ENCODE results near the gene ANO5.

The ANO5 gene

DNA sequence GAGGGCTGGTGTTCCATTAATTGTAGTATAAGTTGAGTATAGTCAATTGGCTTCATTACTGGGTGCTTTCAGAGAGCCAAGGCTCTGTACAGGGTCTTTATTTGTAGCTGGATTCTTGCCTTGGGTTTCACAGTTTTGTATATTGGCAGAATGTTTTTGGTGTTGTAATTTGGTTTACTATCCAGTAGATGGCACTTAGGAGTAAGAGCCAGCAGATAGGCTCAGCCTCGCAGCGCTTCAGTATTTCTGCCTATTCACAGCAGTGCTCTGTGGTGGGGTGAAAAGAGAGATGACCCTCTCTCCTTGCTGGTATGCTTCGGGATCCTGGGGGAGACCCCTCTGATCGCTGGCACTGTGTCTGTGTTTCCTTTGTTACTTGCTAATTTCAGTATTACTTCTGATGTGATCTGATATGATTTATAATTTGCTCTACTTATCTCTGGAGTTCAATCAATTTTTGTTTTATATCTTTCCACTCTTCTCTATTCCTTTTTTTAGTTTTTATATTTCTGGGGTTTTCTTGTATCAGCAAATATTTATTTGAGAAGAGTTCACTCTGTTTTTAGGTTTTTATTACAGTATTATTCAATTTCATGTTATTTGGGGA lies 52.2 kb downstream of the ANO5 start:
- Histone ChIP-seq H3K14ac (ENCODE audit: low read length in 2 of 2) (no peak overlapping the region), H3K4me3 (ENCODE audit: insufficient read depth in 1 of 2, low read depth in 1 of 2, low read length in 2 of 2) (no peak overlapping the region), H3K9ac (ENCODE audit: low read length) (no peak overlapping the region), H3K4me1 (ENCODE audit: control insufficient read depth, insufficient read depth, low read depth, low read length) (no peaks in the 10 kb centered on the region), H3K23ac (ENCODE audit: low read length in 2 of 2) (no peak overlapping the region), H2AFZ (ENCODE audit: low read depth, low read length) (no peak overlapping the region), H3K79me1 (replicated peaks; ENCODE audit: low read length, poor library complexity, severe bottlenecking) (no peaks in the 10 kb centered on the region), H2AK5ac (ENCODE audit: low read length, severe bottlenecking) (no peak overlapping the region), H3K36me3 (ENCODE audit: control insufficient read depth in 1 of 2, insufficient read depth in 2 of 2, low read depth in 1 of 2, low read length in 2 of 2) (no peaks in the 10 kb centered on the region), H4K91ac (ENCODE audit: low read length) (no peak overlapping the region), H3K4ac (ENCODE audit: low read depth in 1 of 2, low read length in 2 of 2) (no peak overlapping the region), H2BK120ac (ENCODE audit: low read depth, low read length) (no peak overlapping the region), H3K27me3 (ENCODE audit: control insufficient read depth in 1 of 2, insufficient read depth in 1 of 2, low read length in 2 of 2) (no peaks in the 10 kb centered on the region), H3K27ac (ENCODE audit: low read length, poor library complexity, severe bottlenecking) (no peak overlapping the region), H3K18ac (ENCODE audit: low read depth in 1 of 2, low read length in 2 of 2) (no peak overlapping the region), H2BK15ac (ENCODE audit: low read depth, poor library complexity, severe bottlenecking) (no peak overlapping the region), H2BK5ac (ENCODE audit: low read depth, low read length, poor library complexity, severe bottlenecking) (no peak overlapping the region), H3K9me3 (ENCODE audit: control insufficient read depth, low read length) (no peaks in the 10 kb centered on the region), H4K8ac (ENCODE audit: low read length) (no peak overlapping the region), H3K4me2 (ENCODE audit: low read length, poor library complexity, severe bottlenecking) (peak overlapping the region; percentile 2), H2BK12ac (ENCODE audit: low read length in 2 of 2) (no peak overlapping the region)
- peak; percentile 32 for DNase-seq
- WGBS, result 5% methylated on average over 3 of the region's 4 CpGs

DNA sequence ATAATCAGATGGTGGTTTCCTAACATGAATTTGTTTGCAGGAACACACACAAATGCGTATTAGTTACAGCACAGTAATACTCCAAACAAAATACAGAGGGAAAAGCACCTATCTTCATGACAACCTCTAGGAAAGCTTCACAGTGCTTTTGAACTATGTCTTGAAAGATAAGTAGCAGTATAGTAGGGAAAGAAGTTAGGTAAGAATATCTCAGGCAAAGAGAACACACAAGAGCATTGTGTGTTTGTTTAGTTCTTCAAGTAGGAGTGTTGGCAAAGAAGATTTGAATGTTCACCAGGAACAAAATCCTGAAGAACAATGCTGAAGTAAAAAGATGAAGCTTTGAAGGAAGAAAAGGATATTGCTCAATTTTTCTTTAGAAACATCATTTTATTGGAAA lies 54.1 kb downstream of the ANO5 start:
- Histone ChIP-seq H2BK5ac (ENCODE audit: low read depth, low read length, poor library complexity, severe bottlenecking) (no peak overlapping the region), H4K8ac (ENCODE audit: low read length) (no peak overlapping the region), H3K9me3 (ENCODE audit: control insufficient read depth, low read length) (no peaks in the 10 kb centered on the region), H3K4me1 (ENCODE audit: control insufficient read depth, insufficient read depth, low read depth, low read length) (no peaks in the 10 kb centered on the region), H2BK15ac (ENCODE audit: low read depth, poor library complexity, severe bottlenecking) (no peak overlapping the region), H3K4ac (ENCODE audit: low read depth in 1 of 2, low read length in 2 of 2) (no peak overlapping the region), H4K91ac (ENCODE audit: low read length) (no peak overlapping the region), H3K18ac (ENCODE audit: low read depth in 1 of 2, low read length in 2 of 2) (no peak overlapping the region), H3K4me3 (ENCODE audit: insufficient read depth in 1 of 2, low read depth in 1 of 2, low read length in 2 of 2) (no peak overlapping the region), H2AFZ (ENCODE audit: low read depth, low read length) (no peak overlapping the region), H3K9ac (ENCODE audit: low read length) (no peak overlapping the region), H3K36me3 (ENCODE audit: control insufficient read depth in 1 of 2, insufficient read depth in 2 of 2, low read depth in 1 of 2, low read length in 2 of 2) (no peaks in the 10 kb centered on the region), H3K79me1 (replicated peaks; ENCODE audit: low read length, poor library complexity, severe bottlenecking) (no peaks in the 10 kb centered on the region), H3K23ac (ENCODE audit: low read length in 2 of 2) (no peak overlapping the region), H3K27ac (ENCODE audit: low read length, poor library complexity, severe bottlenecking) (no peak overlapping the region), H2AK5ac (ENCODE audit: low read length, severe bottlenecking) (no peak overlapping the region), H2BK12ac (ENCODE audit: low read length in 2 of 2) (no peak overlapping the region), H3K4me2 (ENCODE audit: low read length, poor library complexity, severe bottlenecking) (no peak overlapping the region), H3K27me3 (ENCODE audit: control insufficient read depth in 1 of 2, insufficient read depth in 1 of 2, low read length in 2 of 2) (no peaks in the 10 kb centered on the region), H2BK120ac (ENCODE audit: low read depth, low read length) (no peak overlapping the region), H3K14ac (ENCODE audit: low read length in 2 of 2) (no peak overlapping the region)
- DNase-seq, result no peak
- WGBS, result no CpG with 5 or more reads among the region's 1 CpG

DNA sequence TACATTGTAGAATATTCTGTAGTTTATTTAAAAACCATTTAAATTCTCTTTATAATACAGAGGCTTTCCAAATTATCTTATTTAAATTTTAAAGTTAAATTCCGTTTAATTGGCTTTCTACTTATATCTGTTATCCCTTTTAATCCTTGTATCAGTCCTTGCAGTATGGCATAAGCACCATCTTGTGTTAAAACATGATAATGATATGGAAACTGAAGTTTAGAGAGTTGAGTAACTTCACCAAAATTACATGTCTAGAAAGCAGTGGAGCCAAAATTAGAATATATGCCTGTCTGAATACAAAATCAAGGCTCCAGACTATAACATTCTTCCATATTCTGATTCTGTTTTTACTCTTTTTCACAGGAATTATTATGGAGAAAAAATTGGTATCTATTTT lies 57.0 kb downstream of the ANO5 start:
- Histone ChIP-seq H3K4me1 (ENCODE audit: control insufficient read depth, insufficient read depth, low read depth, low read length) (no peaks in the 10 kb centered on the region), H3K9ac (ENCODE audit: low read length) (no peak overlapping the region), H3K9me3 (ENCODE audit: control insufficient read depth, low read length) (no peaks in the 10 kb centered on the region), H3K4me3 (ENCODE audit: insufficient read depth in 1 of 2, low read depth in 1 of 2, low read length in 2 of 2) (no peak overlapping the region), H4K91ac (ENCODE audit: low read length) (no peak overlapping the region), H3K4me2 (ENCODE audit: low read length, poor library complexity, severe bottlenecking) (no peak overlapping the region), H3K27me3 (ENCODE audit: control insufficient read depth in 1 of 2, insufficient read depth in 1 of 2, low read length in 2 of 2) (no peaks in the 10 kb centered on the region), H2BK15ac (ENCODE audit: low read depth, poor library complexity, severe bottlenecking) (no peak overlapping the region), H3K79me1 (replicated peaks; ENCODE audit: low read length, poor library complexity, severe bottlenecking) (no peaks in the 10 kb centered on the region), H3K36me3 (ENCODE audit: control insufficient read depth in 1 of 2, insufficient read depth in 2 of 2, low read depth in 1 of 2, low read length in 2 of 2) (no peaks in the 10 kb centered on the region), H4K8ac (ENCODE audit: low read length) (no peak overlapping the region), H3K14ac (ENCODE audit: low read length in 2 of 2) (no peak overlapping the region), H3K23ac (ENCODE audit: low read length in 2 of 2) (no peak overlapping the region), H3K4ac (ENCODE audit: low read depth in 1 of 2, low read length in 2 of 2) (no peak overlapping the region), H2BK5ac (ENCODE audit: low read depth, low read length, poor library complexity, severe bottlenecking) (no peak overlapping the region), H2BK12ac (ENCODE audit: low read length in 2 of 2) (no peak overlapping the region), H2AFZ (ENCODE audit: low read depth, low read length) (no peak overlapping the region), H2BK120ac (ENCODE audit: low read depth, low read length) (no peak overlapping the region), H3K27ac (ENCODE audit: low read length, poor library complexity, severe bottlenecking) (no peak overlapping the region), H2AK5ac (ENCODE audit: low read length, severe bottlenecking) (no peak overlapping the region), H3K18ac (ENCODE audit: low read depth in 1 of 2, low read length in 2 of 2) (no peak overlapping the region)
- no CpG with 5 or more reads among the region's 1 CpG for WGBS
- DNase-seq, result no peak

DNA sequence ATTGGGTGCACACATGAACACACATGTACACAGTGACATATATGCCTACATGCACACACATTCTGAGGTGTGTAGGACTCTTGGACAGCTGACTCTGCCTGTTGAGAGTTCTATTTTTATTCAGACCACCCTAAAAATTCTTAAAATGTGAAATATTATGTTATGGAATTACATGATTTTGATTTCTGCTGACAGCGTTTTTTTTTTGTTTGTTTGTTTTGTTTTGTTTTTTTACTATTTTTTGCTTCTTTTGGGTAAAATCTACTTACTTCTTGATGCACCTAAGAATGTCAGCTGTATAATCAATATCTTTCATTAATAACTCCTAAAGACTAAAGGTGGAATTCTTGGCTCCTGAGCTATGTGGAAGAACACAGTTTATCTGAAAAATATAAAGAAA lies 64.0 kb downstream of the ANO5 start:
- no peaks in the 10 kb centered on the region for H3K27me3 ChIP-seq (ENCODE audit: control insufficient read depth in 1 of 2, insufficient read depth in 1 of 2, low read length in 2 of 2)
- no peak overlapping the region for H4K91ac ChIP-seq (ENCODE audit: low read length)
- H3K27ac ChIP-seq (ENCODE audit: low read length, poor library complexity, severe bottlenecking), result no peak overlapping the region
- no peak overlapping the region for H3K9ac ChIP-seq (ENCODE audit: low read length)
- no peaks in the 10 kb centered on the region for H3K9me3 ChIP-seq (ENCODE audit: control insufficient read depth, low read length)
- no peak overlapping the region for H3K14ac ChIP-seq (ENCODE audit: low read length in 2 of 2)
- no peaks in the 10 kb centered on the region for H3K79me1 ChIP-seq (replicated peaks; ENCODE audit: low read length, poor library complexity, severe bottlenecking)
- no peak overlapping the region for H2BK15ac ChIP-seq (ENCODE audit: low read depth, poor library complexity, severe bottlenecking)
- H4K8ac ChIP-seq (ENCODE audit: low read length), result no peak overlapping the region
- H2BK5ac ChIP-seq (ENCODE audit: low read depth, low read length, poor library complexity, severe bottlenecking), result no peak overlapping the region
- DNase-seq, result no peak
- no peak overlapping the region for H3K23ac ChIP-seq (ENCODE audit: low read length in 2 of 2)
- H3K4me2 ChIP-seq (ENCODE audit: low read length, poor library complexity, severe bottlenecking), result no peak overlapping the region
- H3K18ac ChIP-seq (ENCODE audit: low read depth in 1 of 2, low read length in 2 of 2), result no peak overlapping the region
- no peaks in the 10 kb centered on the region for H3K4me1 ChIP-seq (ENCODE audit: control insufficient read depth, insufficient read depth, low read depth, low read length)
- no peak overlapping the region for H2AK5ac ChIP-seq (ENCODE audit: low read length, severe bottlenecking)
- no peak overlapping the region for H3K4ac ChIP-seq (ENCODE audit: low read depth in 1 of 2, low read length in 2 of 2)
- no CpG with 5 or more reads among the region's 1 CpG for WGBS
- no peak overlapping the region for H3K4me3 ChIP-seq (ENCODE audit: insufficient read depth in 1 of 2, low read depth in 1 of 2, low read length in 2 of 2)
- H2AFZ ChIP-seq (ENCODE audit: low read depth, low read length), result no peak overlapping the region
- no peak overlapping the region for H2BK12ac ChIP-seq (ENCODE audit: low read length in 2 of 2)
- no peak overlapping the region for H2BK120ac ChIP-seq (ENCODE audit: low read depth, low read length)
- H3K36me3 ChIP-seq (ENCODE audit: control insufficient read depth in 1 of 2, insufficient read depth in 2 of 2, low read depth in 1 of 2, low read length in 2 of 2), result no peaks in the 10 kb centered on the region
